Epithelial cell of esophagus (primary cell): ENCODE measurements around the gene HIP1R.
A peak's percentile ranks its signal among the peaks of the same experiment; 100 is the strongest.

Source experiments
- DNase-seq: peaks from one replicate; pipeline ENCODE4 v3.0.0; 2010; ENCODE audit warnings: low read depth
- H3K4me3 ChIP-seq: 2 replicates; pipeline ENCODE4 v1.5.1; 2011; ENCODE audit warnings: mild to moderate bottlenecking, low read length, control low read depth
- TF ChIP-seq, protein P1 (sequence below): IDR thresholded peaks from 2 replicates; pipeline ENCODE4 v1.5.1; 2011; ENCODE audit warnings: low read depth, mild to moderate bottlenecking, low read length, control low read depth, inconsistent platforms; ENCODE audit not compliant: insufficient read depth; ENCODE audit errors: missing control alignments

Gene HIP1R

DNA sequence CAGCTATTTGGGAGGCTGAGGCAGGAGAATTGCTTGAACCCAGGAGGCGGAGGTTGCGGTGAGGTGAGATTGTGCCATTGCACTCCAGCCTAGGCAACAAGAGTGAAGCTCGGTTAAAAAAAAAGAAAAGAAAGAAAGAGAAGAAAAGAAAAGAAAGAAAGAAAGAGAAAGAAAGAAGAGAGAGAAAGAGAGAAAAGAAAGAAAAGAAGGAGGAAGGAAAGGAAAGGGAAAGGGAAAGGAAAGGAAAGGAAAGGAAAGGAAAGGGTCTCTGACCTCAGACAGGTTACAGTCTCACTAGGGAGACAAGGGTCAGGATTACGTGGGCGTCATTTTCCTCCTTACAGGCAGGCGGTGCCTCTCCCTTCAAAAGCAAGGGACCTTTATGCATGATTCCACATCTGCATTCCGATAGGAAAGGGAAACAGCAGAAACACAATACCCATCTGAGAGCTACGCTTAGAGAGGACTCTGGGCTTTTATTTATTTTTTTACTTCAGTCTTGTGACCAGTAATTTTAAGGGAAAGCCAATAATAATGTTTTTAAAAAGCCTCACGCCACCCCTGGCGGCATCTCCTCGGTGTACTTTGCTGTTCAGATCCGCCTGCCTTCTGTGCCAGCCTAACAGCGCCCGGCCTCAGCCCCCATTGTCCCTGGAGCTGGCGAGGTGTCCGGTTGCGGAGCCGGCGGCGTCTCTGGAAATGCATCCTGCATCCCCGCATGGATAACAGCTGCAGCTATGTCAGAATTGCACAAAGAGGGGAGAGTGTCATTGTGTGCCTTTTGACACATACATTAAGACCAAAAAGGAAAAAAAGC lies 945 bp upstream of the HIP1R start:
- DNase-seq = peak; percentile 50
- TF ChIP-seq, protein P1, sequence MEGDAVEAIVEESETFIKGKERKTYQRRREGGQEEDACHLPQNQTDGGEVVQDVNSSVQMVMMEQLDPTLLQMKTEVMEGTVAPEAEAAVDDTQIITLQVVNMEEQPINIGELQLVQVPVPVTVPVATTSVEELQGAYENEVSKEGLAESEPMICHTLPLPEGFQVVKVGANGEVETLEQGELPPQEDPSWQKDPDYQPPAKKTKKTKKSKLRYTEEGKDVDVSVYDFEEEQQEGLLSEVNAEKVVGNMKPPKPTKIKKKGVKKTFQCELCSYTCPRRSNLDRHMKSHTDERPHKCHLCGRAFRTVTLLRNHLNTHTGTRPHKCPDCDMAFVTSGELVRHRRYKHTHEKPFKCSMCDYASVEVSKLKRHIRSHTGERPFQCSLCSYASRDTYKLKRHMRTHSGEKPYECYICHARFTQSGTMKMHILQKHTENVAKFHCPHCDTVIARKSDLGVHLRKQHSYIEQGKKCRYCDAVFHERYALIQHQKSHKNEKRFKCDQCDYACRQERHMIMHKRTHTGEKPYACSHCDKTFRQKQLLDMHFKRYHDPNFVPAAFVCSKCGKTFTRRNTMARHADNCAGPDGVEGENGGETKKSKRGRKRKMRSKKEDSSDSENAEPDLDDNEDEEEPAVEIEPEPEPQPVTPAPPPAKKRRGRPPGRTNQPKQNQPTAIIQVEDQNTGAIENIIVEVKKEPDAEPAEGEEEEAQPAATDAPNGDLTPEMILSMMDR = peak; percentile 12
- peak overlapping the region; percentile 32 for H3K4me3 ChIP-seq

DNA sequence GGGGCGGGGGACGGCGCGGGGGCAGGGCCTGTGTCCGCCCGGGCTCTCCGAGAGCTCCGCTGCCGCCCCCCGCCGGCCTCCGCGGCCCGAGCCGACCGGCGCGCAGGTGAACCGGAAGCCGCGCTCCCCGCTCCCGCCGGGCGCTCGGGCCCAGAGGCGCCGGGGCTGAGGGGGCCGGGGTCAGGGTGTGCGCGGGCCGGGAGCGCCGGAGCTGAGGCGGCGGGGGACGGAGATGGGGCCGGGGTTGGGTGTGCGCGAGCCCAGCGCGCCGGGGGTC lies 431 bp downstream of the HIP1R start:
- DNase-seq = peak; percentile 32
- TF ChIP-seq, protein P1 = no peak
- peak overlapping the region; percentile 61 for H3K4me3 ChIP-seq

DNA sequence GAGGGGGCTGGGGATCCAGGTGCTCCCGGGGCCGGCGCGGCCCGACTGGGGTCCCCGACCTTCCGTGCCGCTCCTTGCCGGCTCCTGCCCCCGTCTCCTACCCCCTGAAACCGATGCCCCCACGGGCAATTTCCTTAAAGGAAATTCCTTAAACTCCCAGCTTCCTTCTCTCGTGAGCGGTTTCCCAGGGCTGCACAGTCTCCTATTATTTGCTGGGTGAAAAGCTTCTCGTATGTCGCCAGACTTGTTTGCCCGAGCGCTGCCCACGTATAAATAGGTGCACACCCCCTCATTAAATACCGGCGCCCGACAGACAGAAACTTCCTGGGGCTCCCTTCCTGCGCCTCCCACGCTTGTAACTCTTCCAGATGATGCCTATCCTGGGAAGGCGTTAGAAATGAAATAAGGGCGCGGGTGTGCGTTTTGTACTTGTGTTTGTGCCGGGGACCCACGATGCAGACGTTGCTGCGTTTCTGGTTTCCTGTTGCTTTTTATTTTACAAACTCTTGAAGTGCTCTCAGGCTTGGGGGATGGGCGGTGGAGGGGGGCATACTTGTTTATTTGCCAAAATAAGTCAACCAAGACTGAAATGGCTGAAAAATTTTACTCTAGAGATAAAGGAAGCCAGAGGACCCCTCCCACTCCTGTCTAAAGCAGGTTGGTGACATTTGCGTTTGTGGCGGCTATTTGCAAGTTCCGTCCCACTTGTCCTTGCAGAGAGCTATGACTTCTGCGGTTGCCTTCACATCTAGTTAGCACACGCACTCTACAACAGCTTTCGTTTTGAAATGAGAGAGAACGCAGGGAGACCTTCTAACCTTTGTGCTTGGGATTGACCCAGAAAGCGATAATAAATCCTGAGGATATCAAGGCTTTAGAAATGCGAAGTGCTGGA lies 1.0 kb downstream of the HIP1R start:
- peak overlapping the region; percentile 61 for H3K4me3 ChIP-seq
- DNase-seq = peak; percentile 82
- TF ChIP-seq, protein P1 = no peak

DNA sequence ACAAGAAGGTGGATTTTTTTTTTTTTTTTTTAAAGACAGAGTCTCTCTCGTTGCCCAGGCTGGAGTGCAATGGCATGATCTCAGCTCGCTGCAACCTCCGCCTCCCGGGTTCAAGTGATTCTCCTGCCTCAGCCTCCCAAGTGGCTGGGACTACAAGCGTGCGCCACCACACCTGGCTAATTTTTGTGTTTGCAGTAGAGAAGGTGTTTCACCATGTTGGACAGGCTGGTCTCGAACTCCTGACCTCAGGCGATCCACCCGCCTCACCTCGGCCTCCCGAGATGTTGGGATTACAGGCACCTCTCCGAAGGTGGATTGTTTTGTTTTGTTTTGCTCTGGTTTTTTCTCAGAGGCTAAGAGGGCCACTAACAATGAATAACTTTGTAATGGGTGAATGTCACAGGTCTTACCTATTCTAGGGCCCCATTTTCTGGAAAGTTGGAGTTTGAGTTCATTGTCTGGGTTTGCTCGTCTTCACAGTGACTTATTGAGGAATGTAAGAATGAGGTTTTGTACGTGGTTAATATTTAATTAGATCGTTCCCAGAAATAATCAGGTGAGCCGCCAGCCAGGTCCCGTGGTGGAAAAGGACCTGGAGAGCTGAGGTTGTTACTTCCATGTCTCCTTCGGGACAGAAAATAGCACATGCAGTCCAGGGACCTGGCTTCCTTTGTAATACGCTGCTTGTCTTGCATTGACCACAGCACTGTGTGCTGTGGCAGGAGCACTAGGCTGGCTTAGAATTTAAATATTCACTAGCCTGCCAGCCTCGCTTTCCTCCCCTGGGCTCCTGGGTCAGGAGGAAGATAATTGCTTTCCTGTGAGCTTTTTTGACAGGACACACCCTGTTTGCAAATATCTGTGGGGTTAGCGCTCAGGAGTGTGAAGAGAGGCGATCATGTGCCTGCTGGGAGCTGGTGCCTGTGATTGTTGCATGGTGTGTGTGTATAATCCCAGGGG lies 2.3 kb downstream of the HIP1R start:
- no peak overlapping the region for H3K4me3 ChIP-seq
- TF ChIP-seq, protein P1 = no peak
- peak; percentile 52 for DNase-seq

DNA sequence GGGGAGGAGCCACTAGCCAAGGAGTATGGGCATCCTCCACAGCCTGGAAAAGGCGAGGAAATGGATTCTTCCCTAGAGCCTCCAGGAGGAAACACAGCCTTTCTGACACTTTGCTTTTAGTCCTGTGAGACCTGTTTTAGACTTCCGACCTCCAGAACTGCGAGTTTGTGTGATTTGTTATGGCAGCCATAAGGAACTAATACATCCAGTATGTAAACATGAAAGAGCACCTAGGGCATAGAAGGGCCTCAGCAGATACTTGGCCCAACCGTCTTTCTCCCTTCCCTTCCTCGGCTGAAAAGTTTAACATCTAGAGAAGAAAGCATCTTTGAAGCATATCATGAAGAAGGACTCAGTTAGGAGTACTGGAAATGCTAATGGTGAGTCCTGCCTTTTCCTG lies 3.6 kb downstream of the HIP1R start:
- TF ChIP-seq, protein P1 = no peak
- H3K4me3 ChIP-seq = no peak overlapping the region
- no peak for DNase-seq

DNA sequence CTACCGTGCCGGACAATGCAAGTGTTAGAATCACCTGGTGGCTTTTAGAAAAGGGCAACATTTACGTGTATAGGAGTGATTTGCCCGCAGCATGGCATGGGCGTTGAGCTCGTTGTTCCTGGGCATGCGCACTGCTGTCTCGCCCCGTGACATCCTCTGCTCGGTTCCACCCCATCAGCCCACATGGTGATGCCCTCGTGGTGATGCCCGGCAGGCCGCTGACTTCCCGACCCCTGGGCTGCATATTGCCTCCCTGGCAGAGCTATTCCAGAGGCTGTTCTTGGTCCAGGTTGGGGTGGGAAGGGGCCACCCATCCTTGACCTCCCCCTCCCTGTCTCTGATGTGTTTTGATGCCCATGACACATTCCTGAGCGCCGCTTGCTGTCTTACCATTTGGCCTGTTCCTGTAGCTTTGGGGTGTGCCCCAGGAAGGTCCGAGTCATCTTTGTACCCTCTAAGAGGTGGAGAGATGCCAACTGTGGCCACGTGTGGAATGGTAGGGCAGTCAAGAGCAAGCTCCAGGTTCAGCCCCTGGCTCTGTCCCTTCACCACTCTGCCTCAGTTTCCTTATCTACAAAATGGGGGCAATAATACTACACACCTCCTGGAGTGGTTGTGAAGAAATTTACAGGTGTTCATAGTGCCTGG lies 4.8 kb downstream of the HIP1R start:
- no peak overlapping the region for H3K4me3 ChIP-seq
- no peak for DNase-seq
- TF ChIP-seq, protein P1 = no peak
